CD14-positive monocyte (primary cell): Measurements from ENCODE around the gene TGFBR1. TPM values are rescaled to one million over a fixed set of nuclear protein-coding genes. Genes with fewer than 3 reads are reported as not detected.

ENCODE experiments used
- DNase-seq, 3 donors: peaks; one replicate each; pipeline ENCODE4 v3.0.0-alpha.2; 2011 to 2022
- H2AFZ ChIP-seq: 2 replicates; pipeline ENCODE4 v1.6.0; 2012; ENCODE audit warnings: mild to moderate bottlenecking, low read depth, low read length, inconsistent platforms; ENCODE audit not compliant: insufficient read depth, poor library complexity, severe bottlenecking
- H3K27ac ChIP-seq, 2 donors: 1 replicate in 1 of 2; 2 replicates in 1 of 2; pipeline ENCODE4 v1.5.1; 2012 to 2013; ENCODE audit warnings: low read length in 2 of 2, control low read depth in 1 of 2, inconsistent platforms in 1 of 2, low read depth in 1 of 2, mild to moderate bottlenecking in 1 of 2
- H3K27me3 ChIP-seq, 2 donors: one replicate each; pipeline versions ENCODE4 v1.6.0 to v1.6.1; 2011 to 2013; ENCODE audit warnings: low read length in 2 of 2; ENCODE audit not compliant: control insufficient read depth in 2 of 2, insufficient read depth in 2 of 2
- H3K36me3 ChIP-seq, 2 donors: replicated peaks in 1 of 2; 1 replicate in 1 of 2; 2 replicates in 1 of 2; pipeline versions ENCODE4 v1.5.1 to v1.6.1; 2012 to 2013; ENCODE audit warnings: low read length in 2 of 2, control low read depth in 1 of 2, inconsistent platforms in 1 of 2, mild to moderate bottlenecking in 1 of 2; ENCODE audit not compliant: insufficient read depth in 2 of 2, control insufficient read depth in 1 of 2
- H3K4me1 ChIP-seq, 2 donors: 1 replicate in 1 of 2; 2 replicates in 1 of 2; pipeline versions ENCODE4 v1.5.1 to v1.6.1; 2012 to 2013; ENCODE audit warnings: low read length in 2 of 2, control low read depth in 1 of 2, inconsistent platforms in 1 of 2, mild to moderate bottlenecking in 1 of 2, moderate library complexity in 1 of 2; ENCODE audit not compliant: insufficient read depth in 2 of 2, control insufficient read depth in 1 of 2
- H3K4me2 ChIP-seq: replicated peaks from 2 replicates; pipeline ENCODE3; 2012; ENCODE audit warnings: low read length, moderate library complexity, mild to moderate bottlenecking; ENCODE audit not compliant: poor library complexity, severe bottlenecking; ENCODE audit errors: extremely low read depth
- H3K4me3 ChIP-seq, 3 experiments: fragments of 200-600 bp in 1 of 3; sonication (generic) in 1 of 3; replicated peaks in 1 of 3; 1 replicate in 2 of 3; 2 replicates in 1 of 3; pipeline ENCODE4 v1.5.1; 2011 to 2013; ENCODE audit warnings: low read length in 3 of 3, mild to moderate bottlenecking in 3 of 3, control low read depth in 2 of 3, low read depth in 2 of 3, inconsistent platforms in 1 of 3, moderate library complexity in 1 of 3
- H3K79me2 ChIP-seq: 2 replicates; pipeline ENCODE4 v1.6.0; 2012; ENCODE audit warnings: mild to moderate bottlenecking, control low read depth, inconsistent platforms, low read length, moderate library complexity; ENCODE audit not compliant: insufficient read depth
- H3K9ac ChIP-seq: 2 replicates; pipeline ENCODE4 v1.6.0; 2017; ENCODE audit warnings: low read length, mild to moderate bottlenecking; ENCODE audit not compliant: insufficient read depth, poor library complexity, severe bottlenecking
- H3K9me3 ChIP-seq, 2 donors: replicated peaks in 1 of 2; 1 replicate in 1 of 2; 2 replicates in 1 of 2; pipeline versions ENCODE4 v1.5.1 to v1.6.1; 2012 to 2013; ENCODE audit warnings: low read length in 2 of 2, control low read depth in 1 of 2; ENCODE audit not compliant: control insufficient read depth in 1 of 2, insufficient read depth in 1 of 2
- H4K20me1 ChIP-seq: 2 replicates; pipeline ENCODE4 v1.6.0; 2012; ENCODE audit warnings: mild to moderate bottlenecking, low read length, control low read depth, moderate library complexity; ENCODE audit not compliant: insufficient read depth
- H3K27ac Mint-ChIP-seq, 7 donors: one replicate each; pipeline ENCODE4 v1.8.0; 2020; ENCODE audit warnings: mild to moderate bottlenecking in 7 of 7, mixed read lengths in 7 of 7, moderate library complexity in 6 of 7, inconsistent platforms in 2 of 7
- H3K27me3 Mint-ChIP-seq, 3 donors: one replicate each; pipeline ENCODE4 v1.8.0; 2021 to 2022; ENCODE audit warnings: low read depth in 3 of 3, mild to moderate bottlenecking in 3 of 3, mixed read lengths in 3 of 3, moderate library complexity in 3 of 3, inconsistent platforms in 1 of 3
- H3K36me3 Mint-ChIP-seq, 2 donors: one replicate each; pipeline ENCODE4 v1.8.0; 2020; ENCODE audit warnings: mixed read lengths in 2 of 2, inconsistent platforms in 1 of 2, mild to moderate bottlenecking in 1 of 2
- H3K4me1 Mint-ChIP-seq: one replicate; pipeline ENCODE4 v1.8.0; 2020; ENCODE audit warnings: mild to moderate bottlenecking, mixed read lengths
- H3K4me3 Mint-ChIP-seq, 2 donors: one replicate each; pipeline ENCODE4 v1.8.0; 2020; ENCODE audit warnings: mild to moderate bottlenecking in 2 of 2, mixed read lengths in 2 of 2, moderate library complexity in 1 of 2
- H3K9me3 Mint-ChIP-seq, 7 donors: one replicate each; pipeline ENCODE4 v1.8.0; 2020 to 2022; ENCODE audit warnings: mixed read lengths in 7 of 7, mild to moderate bottlenecking in 6 of 7, moderate library complexity in 6 of 7, inconsistent platforms in 2 of 7
- CTCF ChIP-seq: fragments of 200-600 bp; IDR thresholded peaks from one replicate; pipeline ENCODE4 v1.8.0; 2022; ENCODE audit warnings: antibody characterized with exemption, mild to moderate bottlenecking
- WGBS: methylation state at CpG from one replicate; pipeline ENCODE4 v1.1.5; 2013; ENCODE audit warnings: missing lambda C conversion rate; ENCODE audit not compliant: insufficient coverage; 5-methylcytosine and 5-hydroxymethylcytosine counted together
- intact Hi-C, 2 donors: fragments of 100-400 bp; cut with micrococcal nuclease; formaldehyde crosslinking; loops; one replicate each; pipeline versions ENCODE4 v1.15.0 to v1.15.1; 2023
- polyA plus RNA-seq, 3 donors: library from polyadenylated mRNA; depleted of rRNA in 1 of 3; unstranded in 2 of 3; stranded (reverse) in 1 of 3; fragments of 300-500 nt in 2 of 3; fragments of >200 nt in 1 of 3; fragmentation: Illumina TruSeq in 2 of 3; gene quantifications; 1 replicate in 2 of 3; 2 replicates in 1 of 3; pipeline ENCODE4 v1.2.3, GENCODE V29; 2012 to 2021

TGFBR1 gene
- polyA plus RNA-seq, 3 donors, result 10.7 to 26.8 (median 25.0) TPM

- no peak overlapping the region for H3K27ac ChIP-seq
- H3K4me1 Mint-ChIP-seq, result no peaks in the 10 kb centered on the region
- no peak for DNase-seq
Observed at GRCh38 chr9:99150451-99151171, 45.7 kb downstream of the TGFBR1 start.

GRCh38 chr9:99154356-99154755 is 49.4 kb downstream of the TGFBR1 start:
- no peak for DNase-seq
- Histone ChIP-seq H3K9ac (no peak overlapping the region), H3K4me3 (no peak overlapping the region), H3K79me2 (no peaks in the 10 kb centered on the region), H4K20me1 (no peaks in the 10 kb centered on the region), H3K4me2 (no peak overlapping the region), H3K36me3 (peaks cover 21 to 35% of the 10 kb centered on the region in 2 donors), H3K27me3 (peaks cover 3 to 17% of the 10 kb centered on the region in 2 donors), H3K9me3 (no peaks in the 10 kb centered on the region), H3K27ac (no peak overlapping the region), H3K4me1 (no peaks in the 10 kb centered on the region), H2AFZ (no peak overlapping the region)
- 82% methylated on average over 1 of the region's 3 CpGs for WGBS
- H3K9me3 Mint-ChIP-seq, result no peaks in the 10 kb centered on the region
- H3K27me3 Mint-ChIP-seq, result peaks cover under 1 to 17% (median 10%) of the 10 kb centered on the region in 3 donors
- no peak for TF ChIP-seq CTCF
- no peak overlapping the region for H3K4me3 Mint-ChIP-seq
- H3K4me1 Mint-ChIP-seq, result no peaks in the 10 kb centered on the region
- intact Hi-C loops, result no loop called here
- peaks cover 23 to 31% of the 10 kb centered on the region in 2 donors for H3K36me3 Mint-ChIP-seq
- peak overlapping the region in 1 of 7 donors; percentile 50 for H3K27ac Mint-ChIP-seq

More at GRCh38 chr9:99150451-99151171, 45.7 kb downstream of the TGFBR1 start:
- no peaks in the 10 kb centered on the region for H4K20me1 ChIP-seq
- no peaks in the 10 kb centered on the region for H3K79me2 ChIP-seq
- Mint-ChIP-seq H3K27me3 (peaks cover 0 to 5% (median 4%) of the 10 kb centered on the region in 3 donors), H3K27ac (no peak overlapping the region), H3K9me3 (no peaks in the 10 kb centered on the region), H3K36me3 (peaks cover 58 to 65% of the 10 kb centered on the region in 2 donors), H3K4me3 (no peak overlapping the region)
- no peak overlapping the region for H2AFZ ChIP-seq
- no peak overlapping the region for H3K4me2 ChIP-seq
- no peaks in the 10 kb centered on the region for H3K9me3 ChIP-seq
- H3K4me3 ChIP-seq, result no peak overlapping the region
- no peaks in the 10 kb centered on the region for H3K4me1 ChIP-seq
- no peak overlapping the region for H3K9ac ChIP-seq
- H3K27me3 ChIP-seq, result peaks cover 0 to 2% of the 10 kb centered on the region in 2 donors
- no peak for TF ChIP-seq CTCF
- WGBS, result 42% methylated on average over 4 of the region's 8 CpGs
- H3K36me3 ChIP-seq, result peaks cover 58 to 73% of the 10 kb centered on the region in 2 donors
- intact Hi-C loops, result no loop called here
